ENCODE measurements around the gene NME7.

NME7 gene

DNA sequence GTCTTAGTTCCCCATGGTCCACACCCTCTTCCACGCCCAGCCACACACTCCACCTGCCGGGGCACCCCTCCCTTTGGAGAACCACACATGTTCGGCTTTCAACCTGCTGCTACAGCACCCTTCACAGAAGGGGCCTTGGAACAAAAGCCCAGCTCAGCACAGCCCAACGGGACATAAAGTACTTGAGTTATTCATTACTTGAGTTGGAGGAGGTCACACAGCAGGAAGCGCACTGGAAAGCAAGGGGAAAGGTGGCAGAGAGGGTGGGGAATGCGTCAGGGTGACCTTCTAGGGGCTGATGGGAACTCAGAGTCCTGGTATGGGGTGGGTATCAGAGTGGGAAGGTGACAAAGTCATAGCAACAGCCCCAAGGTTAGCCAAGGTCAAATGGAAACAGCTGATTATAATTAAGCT, 264.1 kb downstream of the NME7 start:
- DNase-seq: no peak

DNA sequence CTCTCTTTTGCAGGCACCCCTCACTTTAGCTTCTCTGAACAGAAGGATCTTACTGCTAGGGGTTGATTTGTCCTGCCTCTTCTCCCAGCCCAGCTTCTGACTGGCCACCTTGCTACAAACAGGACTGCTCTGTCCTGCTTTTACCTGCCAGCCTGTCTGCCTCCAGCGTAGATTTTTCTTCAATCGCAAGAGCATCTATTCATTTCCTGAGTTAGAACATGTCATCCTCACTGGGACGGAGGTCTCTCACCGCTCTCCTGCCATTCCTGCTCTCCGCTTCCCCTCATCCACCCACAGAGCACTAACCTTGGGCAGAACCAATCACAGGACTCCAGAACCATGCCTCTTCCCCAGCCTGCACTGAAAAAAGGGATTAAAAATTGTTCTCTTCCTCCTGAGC, 264.6 kb downstream of the NME7 start:
- no peak for DNase-seq

DNA sequence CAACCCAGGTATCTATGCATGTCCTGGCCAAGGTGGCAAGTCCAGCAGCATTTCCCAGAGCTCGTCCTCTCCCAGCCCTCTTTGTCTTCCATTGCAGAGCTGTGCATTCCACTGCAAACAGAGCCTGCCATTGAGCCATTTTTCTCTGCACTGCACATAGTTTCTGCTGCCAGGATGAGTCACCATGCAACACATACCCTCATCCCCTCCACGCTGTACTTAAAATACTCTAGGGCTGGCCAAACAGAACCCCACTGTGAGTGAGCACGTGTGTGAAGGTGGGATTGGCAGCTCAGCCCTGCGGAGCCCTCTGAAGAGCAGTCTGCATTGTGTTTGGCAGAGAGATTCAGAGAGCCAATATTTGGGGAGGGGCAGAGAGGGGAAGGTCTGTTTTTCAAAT, 265.0 kb downstream of the NME7 start:
- no peak for DNase-seq

DNA sequence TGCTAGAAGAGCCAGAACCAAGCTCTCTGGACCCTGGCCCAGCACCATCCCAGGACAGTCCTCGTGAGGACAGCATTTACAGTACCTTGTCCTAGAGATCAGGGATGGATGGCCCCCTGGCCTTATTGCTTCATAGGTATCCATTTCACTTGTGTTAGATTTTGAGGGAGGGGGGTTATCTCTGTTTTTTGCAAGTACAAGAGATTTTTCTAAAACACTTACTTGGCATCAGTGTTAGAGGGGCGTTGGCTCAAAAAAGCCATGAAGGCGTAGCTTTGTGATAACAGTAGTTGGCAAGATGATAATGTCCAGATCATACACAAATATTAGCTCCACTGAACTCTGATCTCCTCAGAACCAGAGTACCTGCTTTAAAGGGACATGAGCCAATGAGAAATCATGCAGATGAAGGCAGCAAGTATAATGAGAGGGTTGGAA, 266.9 kb downstream of the NME7 start:
- DNase-seq: no peak

DNA sequence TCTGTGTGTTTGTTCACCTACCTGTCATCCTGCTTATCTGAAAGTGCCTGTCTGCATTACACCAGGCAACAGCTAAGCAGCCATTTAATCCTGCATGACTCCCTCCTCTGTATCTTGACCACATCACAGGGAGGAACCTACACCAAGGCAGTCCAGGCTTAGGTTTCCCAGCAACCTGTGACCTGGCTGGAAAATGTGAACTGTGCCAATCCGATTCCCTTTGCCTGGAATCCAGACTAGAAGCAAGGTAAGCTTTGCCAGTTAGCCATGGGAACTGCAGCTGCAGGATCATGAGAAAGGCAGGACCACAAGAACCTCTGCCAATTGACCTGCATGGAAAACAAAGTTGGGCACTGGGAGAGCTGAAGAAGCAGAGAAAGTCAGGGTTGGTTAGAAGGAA, 267.4 kb downstream of the NME7 start:
- no peak for DNase-seq

DNA sequence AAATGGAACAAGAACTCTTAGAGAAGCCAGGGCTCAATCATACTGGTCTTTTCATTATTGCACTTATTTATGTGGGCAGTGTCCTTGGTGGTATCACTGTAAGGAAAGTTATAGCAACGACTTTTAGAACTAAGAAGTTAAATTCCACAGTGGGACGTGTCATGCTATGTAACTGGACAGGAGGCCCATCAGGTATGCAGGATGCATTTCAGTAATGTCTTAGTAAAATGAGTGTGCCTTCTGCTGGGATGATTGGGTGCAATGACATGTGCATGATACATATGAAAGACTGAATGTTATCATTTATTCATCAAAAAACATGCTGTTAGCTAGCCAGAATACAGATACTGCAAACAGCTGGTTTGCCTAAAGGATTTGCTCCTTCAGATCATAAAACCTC, 268.0 kb downstream of the NME7 start:
- no peak for DNase-seq

DNA sequence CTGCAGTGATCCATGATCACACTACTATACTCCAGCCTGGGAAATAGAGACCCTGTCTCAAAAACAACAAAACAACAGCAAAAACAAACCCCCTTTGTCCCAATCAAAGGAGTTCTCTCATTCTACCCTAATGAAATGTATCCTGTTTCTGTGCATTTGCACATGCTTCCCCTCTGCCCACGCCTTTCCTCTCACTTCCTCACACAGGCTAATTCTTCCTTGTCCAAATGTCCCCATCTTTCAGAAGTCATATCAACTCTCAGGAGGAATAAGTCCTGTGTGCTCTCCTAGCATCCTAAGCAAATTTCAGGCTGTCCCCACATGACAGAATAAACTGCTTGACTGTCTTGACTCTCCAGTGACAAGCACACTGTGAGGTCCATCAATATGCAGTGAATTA, 269.2 kb downstream of the NME7 start:
- no peak for DNase-seq

DNA sequence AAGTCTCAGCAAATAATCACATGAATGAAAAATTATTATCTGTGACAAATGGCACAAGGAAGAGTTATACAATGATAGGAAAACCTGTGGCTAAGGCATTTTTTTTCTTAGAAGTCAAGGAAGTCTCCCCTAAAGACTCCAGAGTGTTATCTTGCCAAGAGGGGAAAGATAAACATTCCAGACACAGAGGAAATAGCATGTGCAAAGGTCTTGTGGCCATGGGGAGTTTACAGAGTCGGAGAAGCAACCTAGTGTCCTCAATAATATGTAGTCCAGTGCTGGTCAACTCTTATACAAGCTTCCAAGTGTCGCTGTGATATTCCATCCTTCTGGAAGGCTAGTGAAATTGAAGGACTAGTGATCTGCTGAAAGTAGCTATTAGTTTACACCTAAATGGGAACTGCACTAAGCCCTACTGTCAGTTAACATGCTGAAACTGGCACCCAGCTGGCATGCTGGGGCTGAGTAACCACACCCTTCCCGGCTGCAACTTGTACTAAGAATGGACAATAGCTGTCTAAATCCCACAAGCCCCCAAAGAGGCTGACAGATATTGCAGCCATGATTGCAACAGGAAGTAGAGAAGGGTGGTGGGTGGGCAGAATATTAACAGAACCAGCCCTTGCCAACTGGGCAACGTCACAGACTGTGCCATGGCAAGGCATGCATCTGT, 272.6 kb downstream of the NME7 start:
- DNase-seq: no peak

DNA sequence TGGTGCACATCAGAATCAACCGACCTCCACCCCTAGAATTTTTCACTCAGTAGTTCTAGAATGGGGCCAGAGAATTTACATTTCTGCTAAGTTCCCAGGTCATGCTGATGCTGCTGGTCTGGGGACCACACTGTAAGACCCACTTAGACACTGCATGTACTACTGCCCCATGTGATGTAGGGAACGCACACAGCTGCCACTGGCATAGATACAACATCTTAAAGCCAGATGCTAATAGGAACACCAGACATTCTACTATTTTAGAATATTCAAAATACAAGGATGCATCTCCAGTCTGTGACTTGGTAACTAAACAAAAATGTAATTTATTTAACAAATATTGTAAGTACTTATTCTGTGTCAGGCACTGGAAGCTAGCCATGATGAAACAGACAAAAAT, 275.2 kb downstream of the NME7 start:
- no peak for DNase-seq

DNA sequence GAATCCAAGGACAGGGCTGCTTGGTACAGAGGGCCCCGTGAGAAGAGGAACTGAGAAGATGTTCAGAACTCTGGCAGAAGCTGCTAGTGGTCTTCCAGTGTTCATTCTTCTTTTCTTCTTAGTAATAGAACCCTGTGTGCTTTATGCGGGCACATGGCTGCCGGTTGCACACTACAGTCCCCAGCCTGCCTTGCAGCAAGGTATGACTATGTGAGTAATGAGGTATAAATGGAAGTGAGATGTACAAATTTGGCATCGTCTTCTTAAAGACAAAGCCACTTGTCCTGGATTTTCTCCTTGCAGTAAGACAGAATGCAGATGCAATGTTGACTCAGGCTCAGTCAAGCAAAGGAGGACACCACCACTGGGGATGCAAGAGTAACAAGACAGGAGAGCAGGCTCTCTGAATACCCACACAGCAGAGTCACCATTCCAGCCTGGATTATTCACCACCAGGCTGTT, 276.1 kb downstream of the NME7 start:
- DNase-seq: no peak

DNA sequence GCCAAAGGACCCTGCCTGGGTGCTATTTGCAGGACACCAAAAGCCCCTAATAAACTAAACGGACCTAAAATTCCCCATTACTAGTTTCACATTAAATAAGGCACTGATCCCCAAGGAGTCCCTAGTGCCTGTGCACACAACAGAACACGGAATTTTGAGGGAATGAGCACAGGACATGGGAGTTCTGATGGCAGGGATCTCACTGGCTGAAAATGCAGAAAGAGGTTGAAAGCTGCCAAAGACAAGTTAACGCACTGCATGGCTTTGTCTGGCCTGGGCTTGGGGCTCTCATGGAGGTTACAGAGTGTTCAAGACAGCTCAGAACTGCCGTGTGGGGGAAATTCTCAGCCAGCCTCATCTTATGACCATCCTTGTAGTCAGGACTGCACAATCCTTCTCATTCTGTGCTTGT, 276.7 kb downstream of the NME7 start:
- DNase-seq: no peak

DNA sequence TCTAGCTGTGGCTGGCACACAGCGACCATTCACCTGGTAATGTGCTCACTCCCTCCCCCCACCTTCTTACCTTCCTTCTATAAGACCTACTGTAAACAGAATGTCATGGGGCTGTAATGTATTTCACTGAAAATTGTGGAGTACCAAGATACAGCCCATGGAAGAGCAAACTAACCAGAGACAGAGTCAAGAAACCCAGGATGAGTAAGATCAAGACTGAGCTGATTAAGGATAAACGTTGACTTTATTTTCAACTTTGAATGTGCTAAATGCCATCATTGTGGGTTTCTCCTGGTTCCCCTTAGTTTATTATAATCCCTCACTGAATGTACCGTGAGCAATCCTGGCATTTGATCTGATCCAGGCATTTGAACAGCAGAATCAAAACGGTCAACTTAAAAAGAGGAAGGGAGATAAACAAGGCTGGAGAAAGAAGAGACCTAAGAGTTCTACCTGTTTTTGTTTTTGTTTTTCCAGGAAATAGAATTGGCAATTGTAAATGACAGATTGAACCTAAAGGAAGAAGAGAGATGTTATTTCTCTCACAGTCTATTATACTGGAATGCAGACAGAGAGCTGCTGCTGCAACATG, 277.2 kb downstream of the NME7 start:
- DNase-seq: peak; percentile 32

DNA sequence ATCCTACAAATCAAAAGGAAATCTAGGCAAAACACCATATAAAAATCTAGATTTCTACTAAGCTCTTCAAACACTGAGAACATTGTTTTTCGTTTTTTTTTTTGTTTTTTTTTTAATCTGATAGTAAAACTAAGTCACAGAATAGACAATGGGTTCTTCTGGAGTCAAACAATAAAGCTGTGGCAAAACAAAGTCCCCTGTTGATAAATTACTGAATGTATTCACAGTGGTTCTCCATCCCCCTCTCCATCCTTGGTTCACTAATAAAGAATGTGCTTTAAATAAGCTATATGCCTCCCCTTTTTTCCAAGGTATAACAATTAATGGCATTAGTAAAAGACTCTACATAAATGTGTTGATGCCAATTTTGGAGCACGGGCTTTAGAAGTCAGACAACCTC, 277.8 kb downstream of the NME7 start:
- no peak for DNase-seq

DNA sequence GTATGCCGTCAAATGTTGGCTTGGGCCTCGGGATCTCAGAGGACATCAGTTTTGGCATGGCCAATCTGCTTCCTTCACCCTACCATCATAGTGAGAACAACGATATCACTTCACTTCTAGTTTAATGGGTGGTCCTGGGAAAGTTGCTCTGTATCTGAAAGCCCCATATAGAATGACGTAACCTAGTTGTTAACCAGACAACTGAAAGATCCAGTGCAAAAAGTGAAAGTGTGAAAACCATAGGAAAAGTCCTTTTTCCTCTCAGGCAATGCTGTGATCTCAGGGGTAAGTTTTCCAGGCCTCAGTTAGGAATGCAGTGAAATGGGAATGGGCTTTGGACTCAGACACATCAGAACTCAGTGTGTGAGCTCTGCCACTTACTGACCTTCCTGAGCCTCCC, 279.7 kb downstream of the NME7 start:
- no peak for DNase-seq

DNA sequence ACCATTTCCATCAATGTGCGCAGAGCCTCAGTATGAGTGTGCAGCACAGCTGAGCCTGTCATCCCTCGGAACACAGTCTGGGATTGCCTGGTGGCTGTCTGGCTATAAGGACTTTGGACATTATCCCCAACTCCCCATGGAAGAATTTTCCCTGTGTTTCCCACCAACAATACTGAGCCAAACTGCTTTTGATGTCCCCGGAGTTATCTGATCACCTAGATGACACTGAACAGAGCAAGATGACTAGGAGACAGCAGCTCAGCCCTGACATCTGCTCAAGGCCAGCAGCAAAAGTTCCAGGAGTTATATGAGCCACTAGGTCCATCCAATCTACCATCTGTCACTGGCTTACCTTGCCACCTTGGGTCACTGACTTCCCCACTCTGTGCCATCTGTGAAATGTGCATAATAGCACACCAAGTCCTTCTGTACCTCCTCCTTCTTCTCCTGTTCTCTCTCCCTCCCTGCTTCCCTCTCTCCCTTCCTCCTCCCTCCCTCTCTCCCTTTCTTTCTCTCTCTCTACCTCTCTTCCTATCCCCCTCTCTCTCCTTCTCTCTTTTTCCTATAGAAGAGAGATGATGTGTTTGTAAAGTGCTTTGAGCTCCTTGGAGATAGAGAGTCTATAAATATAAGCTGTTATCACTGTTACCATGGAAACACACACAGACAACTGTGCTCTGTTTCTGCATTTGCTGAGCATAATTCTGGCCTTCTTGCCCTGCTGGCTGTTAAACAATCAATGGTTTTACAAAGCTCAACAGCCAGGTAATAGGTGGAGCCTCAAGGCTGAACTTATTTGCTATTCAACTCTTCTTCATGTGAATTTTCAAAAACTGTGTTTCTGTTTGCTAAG, 280.8 kb downstream of the NME7 start:
- peak; percentile 65 for DNase-seq

DNA sequence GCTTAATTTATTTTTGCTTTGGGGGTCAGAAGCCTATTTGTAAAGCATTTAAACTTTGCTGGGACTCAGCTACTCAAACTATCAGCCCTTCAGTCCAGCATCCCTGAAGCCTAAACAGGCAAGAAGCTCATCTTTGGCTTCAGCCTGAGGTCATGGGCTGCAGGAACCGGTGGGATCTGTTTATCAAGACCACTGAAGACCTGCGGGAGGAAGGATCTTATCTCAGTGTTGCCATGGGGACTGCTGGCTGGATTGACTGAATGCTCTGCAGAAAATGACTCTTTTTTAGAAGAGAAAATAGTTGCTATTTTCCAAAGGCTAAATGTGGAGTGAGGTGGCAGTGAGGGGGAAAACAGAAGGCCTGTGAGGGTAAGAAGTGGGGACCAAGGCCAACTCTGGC, 281.7 kb downstream of the NME7 start:
- DNase-seq: no peak

All from OCI-M1 (cell line).